ENCODE results near the gene GRIP1.

DNA sequence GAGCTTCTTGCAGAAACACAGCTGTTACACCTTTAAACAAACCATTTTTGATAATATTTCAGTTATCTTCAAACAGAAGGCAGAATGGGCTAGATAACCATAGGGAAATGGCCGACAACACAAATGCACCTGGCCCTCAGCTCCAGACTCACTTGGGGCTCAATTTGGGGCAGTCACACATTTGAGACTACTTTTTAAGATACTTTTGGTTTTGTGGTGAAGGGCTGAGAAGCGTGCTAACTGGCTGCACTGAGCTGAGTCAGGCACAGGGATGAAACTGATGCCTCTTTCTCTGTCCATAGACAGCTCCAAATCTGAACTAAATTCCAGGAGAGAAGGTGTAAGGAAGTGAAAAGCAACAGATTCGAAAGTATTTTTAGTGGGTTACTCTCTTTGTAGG lies 18.5 kb upstream of the GRIP1 start:
- TF ChIP-seq POLR2A (IDR thresholded peaks at IDR 0.05) = no peak
- TF ChIP-seq, protein P1, sequence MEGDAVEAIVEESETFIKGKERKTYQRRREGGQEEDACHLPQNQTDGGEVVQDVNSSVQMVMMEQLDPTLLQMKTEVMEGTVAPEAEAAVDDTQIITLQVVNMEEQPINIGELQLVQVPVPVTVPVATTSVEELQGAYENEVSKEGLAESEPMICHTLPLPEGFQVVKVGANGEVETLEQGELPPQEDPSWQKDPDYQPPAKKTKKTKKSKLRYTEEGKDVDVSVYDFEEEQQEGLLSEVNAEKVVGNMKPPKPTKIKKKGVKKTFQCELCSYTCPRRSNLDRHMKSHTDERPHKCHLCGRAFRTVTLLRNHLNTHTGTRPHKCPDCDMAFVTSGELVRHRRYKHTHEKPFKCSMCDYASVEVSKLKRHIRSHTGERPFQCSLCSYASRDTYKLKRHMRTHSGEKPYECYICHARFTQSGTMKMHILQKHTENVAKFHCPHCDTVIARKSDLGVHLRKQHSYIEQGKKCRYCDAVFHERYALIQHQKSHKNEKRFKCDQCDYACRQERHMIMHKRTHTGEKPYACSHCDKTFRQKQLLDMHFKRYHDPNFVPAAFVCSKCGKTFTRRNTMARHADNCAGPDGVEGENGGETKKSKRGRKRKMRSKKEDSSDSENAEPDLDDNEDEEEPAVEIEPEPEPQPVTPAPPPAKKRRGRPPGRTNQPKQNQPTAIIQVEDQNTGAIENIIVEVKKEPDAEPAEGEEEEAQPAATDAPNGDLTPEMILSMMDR (IDR thresholded peaks at IDR 0.05 in 4 of 5, conservative IDR thresholded peaks at IDR 0.05 in 1 of 5) = no peak
